Myometrial cell (primary cell): ENCODE results near the gene C4BPA. TPM values are rescaled to one million over a fixed set of nuclear protein-coding genes. Genes with fewer than 3 reads are reported as not detected.

Experiments
- total RNA-seq: library from RNA; depleted of rRNA; stranded (reverse); fragments of >200 nt; gene quantifications from 2 replicates; pipeline ENCODE4 v1.2.3, GENCODE V29; 2015

The C4BPA gene
- not detected in 2 replicates for total RNA-seq

DNA sequence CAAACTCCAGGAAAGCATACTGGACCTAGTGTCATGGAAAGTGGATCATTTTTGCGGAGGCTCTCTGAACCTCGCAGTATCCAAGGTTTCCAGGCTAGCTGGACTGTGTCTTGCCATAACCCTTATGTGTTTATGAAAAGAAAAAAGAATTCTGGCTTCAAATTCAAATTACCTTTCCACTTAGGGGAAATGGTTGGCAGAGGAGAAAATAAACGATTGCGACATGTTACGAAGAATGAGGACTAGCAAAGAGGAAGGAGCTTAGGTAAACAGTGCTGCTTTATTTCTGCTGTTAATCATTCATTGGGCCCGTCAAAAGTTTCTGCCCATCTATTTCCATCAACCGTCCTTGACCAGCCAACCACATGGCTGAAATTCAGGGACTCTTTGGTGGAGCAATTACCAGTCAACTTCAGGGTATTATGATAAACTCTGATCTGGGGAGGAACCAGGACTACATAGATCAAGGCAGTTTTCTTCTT is at the start of gene C4BPA:
TSS of gene C4BPA (plus strand) at position 342 of the 482 bp plus-strand sequence. CDS start 8,793 bp downstream, outside the sequence.

DNA sequence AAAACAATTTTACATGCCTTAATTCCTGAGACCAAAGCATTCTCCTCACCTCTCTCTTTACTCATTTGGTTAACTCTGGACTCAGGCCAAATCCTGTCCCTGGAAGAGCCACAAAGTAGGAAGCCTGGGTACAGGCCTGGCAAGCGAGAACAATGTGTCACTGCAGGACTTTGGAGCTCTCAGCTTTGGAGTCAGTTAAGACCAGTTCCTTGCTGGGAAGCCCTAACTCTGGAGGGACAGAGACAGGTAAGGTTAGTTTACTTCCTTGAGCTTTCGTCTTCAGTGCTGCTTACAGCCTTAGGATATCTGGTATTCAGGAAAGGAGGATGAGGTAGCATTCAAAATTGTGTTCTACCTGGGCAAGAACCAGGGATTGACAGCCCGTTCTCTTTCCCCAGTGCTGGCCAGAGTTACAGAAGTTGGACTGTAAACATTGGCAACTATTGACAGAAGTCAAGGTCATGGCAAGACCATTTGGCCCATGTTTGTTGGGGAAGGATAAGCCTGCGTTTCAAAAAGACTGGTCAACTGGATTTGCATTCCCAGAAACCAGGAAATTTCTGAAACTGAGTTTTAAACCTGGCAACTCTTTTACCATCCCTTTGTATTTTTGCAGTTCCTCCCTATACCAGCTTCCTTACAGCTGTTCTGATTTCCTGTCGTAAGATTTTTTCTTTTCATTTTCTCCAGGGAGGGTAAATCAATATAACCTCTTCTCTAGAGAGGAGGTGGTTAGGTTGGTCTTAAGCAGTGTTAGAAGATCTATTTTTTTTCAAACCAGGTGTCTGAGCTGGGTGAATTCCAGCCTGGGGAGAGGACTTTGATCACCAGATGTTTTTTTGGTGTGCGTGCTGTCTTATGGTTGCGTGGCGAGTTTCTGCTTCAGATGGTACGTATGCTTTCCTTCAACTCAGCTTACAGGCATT is 15.1 kb upstream of the C4BPA start, which contains the start of gene C4BPB:
TSS of gene C4BPB (plus strand) at position 160 of the 926 bp plus-strand sequence. CDS start at position 832, 672 bp downstream.

Other genes starting within 250 kb of the C4BPA start
- not detected in 2 replicates for gene IL20, start 238.6 kb upstream of the C4BPA start, total RNA-seq
- 1.6 TPM in 1 of 2 replicates, not detected in the other for gene IL24, start 206.8 kb upstream of the C4BPA start, total RNA-seq
- gene FCMR, start 182.3 kb upstream of the C4BPA start, total RNA-seq: 1.2 TPM in 1 of 2 replicates, not detected in the other
- under 0.01 TPM in 1 of 2 replicates, not detected in the other for gene PIGR, start 157.8 kb upstream of the C4BPA start, total RNA-seq
- gene FCAMR, start 133.8 kb upstream of the C4BPA start, total RNA-seq: not detected in 2 replicates
- gene C1orf116, start 71.5 kb upstream of the C4BPA start, total RNA-seq: not detected in 2 replicates
- gene YOD1, start 53.0 kb upstream of the C4BPA start, total RNA-seq: 2.6 and 5.0 TPM in 2 replicates
- 1.2 TPM in 2 replicates for gene PFKFB2, start 51.0 kb upstream of the C4BPA start, total RNA-seq
- not detected in 2 replicates for gene C4BPB, start 15.4 kb upstream of the C4BPA start, total RNA-seq
- gene CD55, start 217.4 kb downstream of the C4BPA start, total RNA-seq: 11.5 and 14.7 TPM in 2 replicates